GM18499 (cell line): ENCODE results near the gene FAM228B.
"Not testable (repeated sequence)": the region's sequence is repeated elsewhere in the genome, so short reads cannot be mapped to it uniquely, and the experiment has no call there.

Experiments
- ATAC-seq: cut with Tn5 transposase; IDR thresholded peaks from one replicate; pipeline ENCODE4 v1.9.1; 2021; ENCODE audit warnings: moderate number of reproducible peaks; ENCODE audit not compliant: insufficient read depth, unreplicated experiment

Gene FAM228B

DNA sequence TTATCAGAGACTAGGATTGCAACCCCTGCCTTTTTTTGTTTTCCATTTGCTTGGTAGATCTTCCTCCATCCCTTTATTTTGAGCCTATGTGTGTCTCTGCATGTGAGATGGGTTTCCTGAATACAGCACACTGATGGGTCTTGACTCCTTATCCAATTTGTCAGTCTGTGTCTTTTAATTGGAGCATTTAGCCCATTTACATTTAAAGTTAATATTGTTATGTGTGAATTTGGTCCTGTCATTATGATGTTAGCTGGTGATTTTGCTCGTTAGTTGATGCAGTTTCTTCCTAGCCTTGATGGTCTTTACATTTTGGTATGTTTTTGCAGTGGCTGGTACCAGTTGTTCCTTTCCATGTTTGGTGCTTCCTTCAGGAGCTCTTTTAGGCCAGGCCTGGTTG, 73.9 kb downstream of the FAM228B start:
- not testable (repeated sequence) for ATAC-seq

DNA sequence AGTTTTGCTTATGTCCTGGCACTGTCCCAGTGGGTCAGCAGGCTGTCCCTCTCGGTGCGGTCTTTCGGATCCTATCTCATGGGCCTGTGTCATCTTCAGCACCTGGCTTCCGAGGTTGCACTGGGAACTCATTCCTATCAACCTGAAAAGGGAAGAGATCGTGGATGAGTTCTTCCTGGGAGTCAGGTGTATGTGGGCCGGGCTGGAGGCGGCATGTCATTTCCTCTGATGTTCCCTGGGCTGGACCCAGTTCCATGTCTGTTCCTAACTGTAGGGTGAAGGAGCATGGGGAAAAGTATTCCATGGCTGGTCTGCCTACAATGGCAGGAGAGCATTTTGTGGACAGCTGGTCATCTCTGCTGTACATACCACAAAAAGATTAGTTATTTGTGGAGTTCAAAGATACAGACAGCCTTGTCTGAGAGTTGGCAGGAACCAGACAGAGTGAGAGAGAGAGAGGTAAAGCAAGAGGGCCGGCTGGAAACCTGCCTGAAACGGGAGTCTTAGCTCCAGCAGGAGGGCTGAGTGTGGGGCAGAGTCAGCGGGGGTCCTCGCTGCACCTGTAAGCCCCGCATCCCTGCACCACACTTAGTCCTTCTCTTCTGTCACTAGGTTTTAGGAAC, 76.8 kb downstream of the FAM228B start:
- no peak for ATAC-seq

DNA sequence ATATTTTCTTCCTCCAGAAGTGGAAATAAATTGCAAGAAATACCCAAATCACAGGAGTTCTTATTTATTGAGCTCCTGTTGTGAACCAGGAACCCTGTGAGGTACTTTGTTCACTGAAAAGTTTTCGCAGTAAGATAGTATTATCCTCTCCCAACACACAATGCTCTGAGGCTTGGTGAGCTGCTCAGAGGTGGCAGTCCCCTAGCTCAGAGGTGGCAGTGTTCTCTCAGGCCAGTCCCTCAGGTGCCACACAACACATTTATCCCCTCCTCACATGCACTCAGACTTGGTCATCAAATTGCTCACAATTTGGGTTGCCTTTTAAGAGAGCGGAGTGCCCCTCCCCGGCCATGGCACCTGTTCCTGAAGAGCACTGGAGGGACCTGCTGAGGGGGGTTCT, 77.5 kb downstream of the FAM228B start:
- no peak for ATAC-seq

DNA sequence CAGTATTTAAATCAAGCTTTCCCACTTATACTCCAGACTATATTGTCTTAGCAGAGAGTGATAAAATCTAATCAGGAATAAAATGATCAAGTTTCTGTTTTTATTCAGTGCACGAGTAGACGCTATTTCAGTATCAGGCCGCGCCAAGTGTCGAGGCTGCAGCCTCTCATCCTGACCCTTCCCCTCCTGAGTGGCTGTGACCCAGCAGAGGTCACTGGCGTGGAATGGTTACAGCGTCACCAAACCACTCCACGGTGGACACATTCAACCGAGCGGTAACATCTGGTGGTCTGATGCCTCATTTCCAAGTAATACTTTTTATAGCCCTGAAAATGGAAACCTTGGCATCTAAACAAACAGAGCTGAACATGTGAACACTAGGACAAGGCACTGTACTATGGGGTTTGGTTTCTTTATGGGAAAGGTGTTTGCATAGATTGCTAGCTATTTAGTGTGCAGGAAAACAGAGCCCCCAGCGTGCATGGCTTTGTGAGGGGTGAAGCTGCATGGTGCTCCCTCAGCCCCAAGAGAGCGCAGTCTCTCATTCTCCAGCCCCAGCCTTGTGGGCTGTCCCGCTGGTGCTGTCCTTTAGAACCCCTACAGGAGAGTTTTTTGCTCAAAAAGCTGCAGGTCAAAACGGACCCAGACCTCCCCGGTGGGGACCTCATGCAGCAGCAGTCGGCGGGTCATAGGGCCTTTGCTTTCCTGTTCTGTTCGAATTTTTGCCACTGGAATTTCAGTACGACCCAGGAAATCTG, 79.9 kb downstream of the FAM228B start:
- ATAC-seq, result no peak

DNA sequence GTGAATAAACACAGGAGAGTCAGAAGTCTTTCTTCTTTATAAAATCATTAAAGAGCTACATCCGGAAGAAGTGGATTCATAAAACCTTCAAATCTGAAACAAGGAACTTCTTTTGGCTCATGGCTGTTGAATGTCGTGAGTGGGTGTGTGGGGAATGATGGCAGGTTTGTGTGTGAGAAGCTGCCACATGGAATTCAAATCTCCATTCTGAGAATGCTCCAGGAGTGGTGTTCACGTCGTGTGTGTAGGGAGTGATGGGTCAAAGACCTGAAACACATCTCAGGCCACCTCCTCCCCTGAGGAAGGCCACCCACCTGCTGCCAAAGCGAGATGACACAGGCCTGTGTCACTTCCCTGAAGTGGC, 80.5 kb downstream of the FAM228B start:
- no peak for ATAC-seq

DNA sequence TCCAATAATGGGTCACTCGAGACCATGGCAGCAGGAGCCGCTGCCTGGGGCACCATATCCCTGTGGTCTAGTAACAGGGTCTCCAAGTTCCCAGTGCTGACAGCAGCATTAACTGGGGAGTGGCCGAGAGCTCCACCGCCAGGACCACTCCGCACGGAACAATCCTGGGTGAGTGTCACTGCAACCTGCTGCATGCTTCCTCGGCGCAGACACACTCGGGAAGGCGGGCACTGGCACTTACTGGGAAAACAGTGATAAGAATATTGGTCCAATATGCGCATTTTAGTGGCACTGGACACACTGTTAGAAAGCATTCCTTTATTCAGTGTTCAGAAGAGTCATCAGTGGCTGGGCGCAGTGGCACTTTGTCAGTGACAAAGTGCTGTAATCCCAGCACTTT, 81.2 kb downstream of the FAM228B start:
- no peak for ATAC-seq

DNA sequence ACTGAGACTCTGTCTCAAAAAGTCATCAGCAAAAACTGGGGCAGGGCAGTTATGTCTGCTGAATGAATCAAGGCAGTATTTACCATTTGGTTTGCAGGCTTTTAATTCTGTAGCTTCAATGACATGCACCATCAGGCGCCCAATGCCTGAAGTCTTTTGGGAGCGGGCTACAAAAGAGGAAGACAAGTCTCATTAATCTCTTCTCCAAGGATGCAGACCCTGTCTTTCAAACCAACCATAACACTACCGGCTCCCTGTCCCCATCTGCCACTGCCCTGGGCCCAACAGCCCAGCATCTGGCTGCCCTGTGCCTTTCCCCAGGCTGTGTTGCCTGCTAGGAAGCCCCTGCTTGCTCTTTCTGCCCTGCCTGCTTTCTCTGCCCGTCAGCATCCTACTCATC, 81.9 kb downstream of the FAM228B start:
- no peak for ATAC-seq

DNA sequence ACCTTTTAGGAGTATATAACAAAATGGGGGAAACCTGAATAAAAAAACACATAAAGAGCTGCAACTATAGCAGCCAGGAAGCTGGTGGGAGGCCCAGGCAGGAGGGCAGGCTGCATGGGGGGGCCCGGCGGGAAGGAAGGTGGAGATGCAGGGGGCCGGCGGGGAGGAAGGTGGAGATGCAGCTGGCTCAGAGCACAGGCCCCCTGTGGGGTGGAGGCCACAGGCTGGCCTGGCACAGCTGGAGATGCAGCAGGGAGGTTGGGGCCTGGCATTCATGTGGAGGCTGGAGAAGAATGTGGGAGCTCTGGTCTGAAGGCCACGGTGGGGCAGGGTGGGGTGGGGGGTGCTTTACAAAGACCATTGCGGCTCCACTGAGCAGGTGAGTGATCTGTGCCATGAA, 83.0 kb downstream of the FAM228B start:
- ATAC-seq, result no peak

DNA sequence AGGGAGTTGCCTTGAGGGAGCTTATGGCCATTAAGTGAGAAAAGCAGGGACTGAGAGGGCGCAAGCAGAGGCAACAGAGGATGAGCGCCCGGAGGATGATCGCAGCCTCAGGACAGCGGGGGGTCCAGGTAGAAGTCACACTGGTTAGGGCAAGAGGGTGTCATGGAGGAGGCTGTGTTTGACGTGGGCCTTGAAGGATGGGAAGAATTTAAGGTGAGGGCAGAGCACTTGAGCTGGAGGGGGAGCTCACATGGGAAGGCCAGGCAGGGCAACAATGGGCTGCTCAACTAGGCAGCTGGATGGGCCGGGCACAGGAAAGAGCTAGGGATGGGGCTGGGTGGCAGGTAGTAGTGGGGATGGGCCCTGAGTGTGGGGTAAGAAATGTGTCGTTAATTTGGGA, 83.4 kb downstream of the FAM228B start:
- ATAC-seq, result no peak

DNA sequence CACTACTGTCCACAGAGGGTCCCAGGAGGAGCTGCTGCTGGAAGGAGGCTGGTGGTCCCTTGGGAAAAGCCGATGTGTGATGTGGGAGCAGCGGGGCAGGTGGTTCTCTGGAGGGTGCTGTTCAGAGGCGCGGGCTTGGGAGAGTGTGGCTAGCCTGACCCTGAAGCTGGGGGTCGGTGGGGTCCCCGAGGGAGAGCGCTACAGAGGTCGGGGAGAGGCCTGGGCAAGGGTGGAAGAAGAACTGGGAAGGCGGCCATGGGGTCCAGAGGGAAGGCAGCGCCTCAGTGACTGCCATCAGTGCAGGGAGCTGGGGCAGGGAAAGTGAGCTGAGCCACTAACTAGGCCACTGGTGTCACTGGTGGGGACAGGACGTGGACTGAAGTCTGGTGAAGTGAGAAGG, 84.1 kb downstream of the FAM228B start:
- no peak for ATAC-seq

DNA sequence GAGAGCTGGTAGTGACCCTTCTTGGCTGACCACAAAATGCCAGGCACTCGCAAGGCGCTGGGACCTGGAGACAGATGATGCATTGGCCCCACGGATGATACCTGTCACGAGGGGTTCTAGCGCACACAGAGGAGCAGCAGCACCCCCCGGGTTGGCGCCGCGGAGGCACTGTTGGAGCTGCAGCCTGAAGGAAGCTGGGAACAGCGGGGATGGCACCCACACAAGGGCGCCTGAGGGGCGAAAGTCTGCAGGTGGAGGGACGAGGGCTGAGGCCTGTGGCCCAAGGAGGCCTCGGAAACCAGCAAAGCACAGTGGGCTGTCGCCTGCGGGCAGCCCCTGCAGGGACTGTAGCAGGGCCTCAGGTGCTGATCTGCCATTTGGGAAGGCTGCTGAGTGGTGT, 85.2 kb downstream of the FAM228B start:
- no peak for ATAC-seq

DNA sequence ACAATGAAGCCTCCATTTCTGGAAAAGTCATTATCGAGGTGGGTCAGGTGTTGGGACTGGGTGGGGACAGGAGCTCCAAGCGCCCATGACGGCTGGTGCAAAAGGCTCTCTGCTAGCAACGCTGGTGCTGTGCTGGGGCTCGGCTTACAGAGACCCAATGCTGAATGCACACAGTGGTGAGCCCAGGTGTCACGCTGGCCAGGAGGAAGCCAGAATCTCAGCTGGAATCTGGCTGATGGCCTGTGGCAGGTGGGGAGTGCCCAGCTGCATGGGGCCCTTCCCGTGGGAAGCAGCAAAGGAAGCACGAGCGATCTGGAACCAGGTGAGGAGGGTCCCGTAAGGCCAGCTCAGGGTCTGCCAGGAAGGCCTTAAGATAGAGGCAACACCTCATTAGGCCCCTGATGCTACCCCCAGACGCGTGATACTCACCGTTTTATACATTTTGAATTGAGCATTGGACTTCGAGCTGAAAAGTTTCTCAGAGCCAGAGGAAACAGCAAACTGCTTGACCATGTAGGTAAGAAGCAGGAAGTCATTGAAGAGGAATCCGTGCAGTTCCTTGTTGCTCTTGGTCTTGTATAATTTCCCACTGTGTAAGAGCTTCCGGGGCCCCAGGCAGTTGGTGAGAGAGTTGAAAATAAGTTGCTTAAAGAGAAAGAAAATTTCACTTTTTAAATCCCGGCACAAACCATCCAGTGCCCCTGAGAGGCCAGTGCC, 86.3 kb downstream of the FAM228B start:
- ATAC-seq, result no peak

DNA sequence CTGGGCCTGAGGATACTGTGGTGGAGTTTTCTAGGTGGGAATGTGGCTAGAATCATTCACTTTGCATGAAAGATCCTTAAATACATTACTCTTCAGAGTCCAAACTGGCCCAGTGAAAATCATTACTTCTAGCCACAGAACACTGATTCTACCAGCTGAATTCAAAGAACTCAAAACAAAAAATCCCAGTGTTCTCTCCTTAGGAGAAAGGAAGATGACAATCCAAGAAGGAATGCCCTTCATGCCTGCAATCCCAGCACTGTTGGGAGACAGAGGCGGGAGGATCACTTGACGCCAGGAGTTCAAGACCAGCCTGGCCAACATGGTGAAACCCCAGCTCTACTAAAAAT, 86.8 kb downstream of the FAM228B start:
- ATAC-seq, result no peak

DNA sequence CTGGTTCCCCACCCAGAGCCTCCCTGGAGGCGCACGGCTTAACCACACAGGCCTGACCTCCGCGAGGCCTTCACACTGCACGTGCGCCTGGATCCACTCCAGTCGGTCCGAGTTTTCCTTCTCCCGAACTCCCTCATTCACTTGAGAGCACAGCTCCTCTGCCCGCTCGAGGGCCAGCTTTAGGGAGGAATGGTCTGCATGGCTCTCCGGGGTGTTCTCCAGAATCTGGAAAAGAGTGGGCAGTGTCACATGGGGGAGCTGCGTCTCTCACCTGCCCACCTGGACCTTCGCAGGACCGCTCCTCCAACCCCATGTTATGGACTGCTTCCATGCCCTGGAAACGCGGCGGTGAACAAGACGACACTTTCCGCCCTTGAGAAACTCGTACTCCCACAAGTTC, 87.5 kb downstream of the FAM228B start:
- ATAC-seq, result no peak

DNA sequence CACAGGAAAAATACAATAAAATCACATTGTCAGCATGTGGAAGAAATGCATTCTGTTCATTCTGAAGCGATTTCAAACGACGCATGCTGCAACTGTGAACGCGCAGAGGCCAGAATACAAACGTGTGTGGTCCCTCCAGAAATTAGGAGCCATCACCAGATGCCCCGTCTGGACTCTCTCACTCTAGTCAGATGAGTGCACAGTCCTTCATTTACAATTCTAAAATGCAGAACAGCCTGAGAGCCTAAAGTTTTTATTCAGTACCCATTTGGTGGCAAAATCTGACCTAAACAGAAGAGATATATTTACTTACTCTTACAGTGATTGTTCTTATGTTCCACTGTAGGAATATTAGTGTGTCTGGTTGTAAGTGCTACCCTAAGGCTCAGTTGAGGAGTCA, 88.1 kb downstream of the FAM228B start:
- ATAC-seq, result no peak

DNA sequence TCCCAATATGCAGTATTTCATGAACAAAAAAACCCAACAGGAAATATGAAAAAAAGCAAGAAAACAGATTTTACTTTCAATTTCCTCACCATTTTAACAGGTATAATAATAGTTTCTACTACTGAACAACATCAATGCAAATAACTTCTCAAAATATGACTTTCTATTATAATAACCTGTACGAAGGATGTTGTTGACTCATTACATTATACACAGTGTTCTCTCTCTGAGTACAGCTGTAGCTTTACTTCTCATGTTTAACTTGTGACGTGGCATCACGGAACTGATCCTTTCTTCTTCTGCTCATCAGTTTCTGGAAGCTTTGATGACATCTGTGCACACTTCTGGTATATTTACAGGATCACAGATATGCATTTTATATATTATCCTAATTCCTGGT, 91.6 kb downstream of the FAM228B start:
- peak; percentile 94 for ATAC-seq
